Measurements from ENCODE around the gene LRRD1.
"Not testable (repeated sequence)": the region's sequence is repeated elsewhere in the genome, so short reads cannot be mapped to it uniquely, and the experiment has no call there.

Gene LRRD1

DNA sequence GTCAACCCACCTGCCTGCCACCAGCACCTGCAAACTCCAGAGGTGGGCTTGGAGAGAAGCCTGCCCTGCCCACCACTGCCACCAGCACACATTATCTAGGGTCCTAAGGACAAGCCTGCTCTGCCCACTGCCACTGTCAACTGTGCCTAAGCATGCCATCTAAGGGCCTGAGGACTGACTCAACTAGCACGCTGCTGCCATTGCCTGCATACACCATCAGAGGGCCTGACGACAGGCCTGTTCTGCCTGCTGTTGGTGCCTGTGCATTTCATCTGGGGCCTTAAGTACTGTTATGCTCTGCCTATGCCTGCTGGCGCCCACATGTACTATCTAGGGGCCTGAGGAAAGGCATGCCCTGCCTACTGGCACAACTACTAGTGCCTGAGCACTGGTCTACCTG, 27.0 kb upstream of the LRRD1 start:
- no peak overlapping the region for H3K4me3 ChIP-seq (replicated peaks; ENCODE audit: low read depth, low read length)
- no peak for DNase-seq (ENCODE audit: extremely low read depth, low read depth)
- TF ChIP-seq, protein P1, sequence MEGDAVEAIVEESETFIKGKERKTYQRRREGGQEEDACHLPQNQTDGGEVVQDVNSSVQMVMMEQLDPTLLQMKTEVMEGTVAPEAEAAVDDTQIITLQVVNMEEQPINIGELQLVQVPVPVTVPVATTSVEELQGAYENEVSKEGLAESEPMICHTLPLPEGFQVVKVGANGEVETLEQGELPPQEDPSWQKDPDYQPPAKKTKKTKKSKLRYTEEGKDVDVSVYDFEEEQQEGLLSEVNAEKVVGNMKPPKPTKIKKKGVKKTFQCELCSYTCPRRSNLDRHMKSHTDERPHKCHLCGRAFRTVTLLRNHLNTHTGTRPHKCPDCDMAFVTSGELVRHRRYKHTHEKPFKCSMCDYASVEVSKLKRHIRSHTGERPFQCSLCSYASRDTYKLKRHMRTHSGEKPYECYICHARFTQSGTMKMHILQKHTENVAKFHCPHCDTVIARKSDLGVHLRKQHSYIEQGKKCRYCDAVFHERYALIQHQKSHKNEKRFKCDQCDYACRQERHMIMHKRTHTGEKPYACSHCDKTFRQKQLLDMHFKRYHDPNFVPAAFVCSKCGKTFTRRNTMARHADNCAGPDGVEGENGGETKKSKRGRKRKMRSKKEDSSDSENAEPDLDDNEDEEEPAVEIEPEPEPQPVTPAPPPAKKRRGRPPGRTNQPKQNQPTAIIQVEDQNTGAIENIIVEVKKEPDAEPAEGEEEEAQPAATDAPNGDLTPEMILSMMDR (IDR thresholded peaks at IDR 0.05; ENCODE audit: low read depth, low read length, missing control alignments): no peak

DNA sequence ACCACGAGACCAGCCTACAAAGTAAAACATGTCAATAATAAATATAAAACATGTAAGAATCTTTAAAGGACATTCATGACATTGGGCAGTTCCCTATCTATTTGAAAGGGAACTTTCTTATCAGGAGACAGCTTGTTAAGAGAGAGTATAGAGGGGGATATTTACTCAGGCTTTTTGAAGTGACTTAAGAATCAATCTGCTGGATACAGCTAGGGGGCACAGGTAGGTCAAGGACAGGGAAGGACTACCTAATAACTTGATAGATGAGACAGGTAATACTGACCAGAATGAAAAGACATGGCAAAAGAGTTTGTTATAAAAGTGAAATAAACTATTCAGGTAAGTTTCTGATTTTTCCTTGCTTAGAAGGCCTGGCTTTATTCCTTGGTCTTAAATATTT, 21.8 kb upstream of the LRRD1 start:
- TF ChIP-seq, protein P1 (IDR thresholded peaks at IDR 0.05; ENCODE audit: low read depth, low read length, missing control alignments): no peak

DNA sequence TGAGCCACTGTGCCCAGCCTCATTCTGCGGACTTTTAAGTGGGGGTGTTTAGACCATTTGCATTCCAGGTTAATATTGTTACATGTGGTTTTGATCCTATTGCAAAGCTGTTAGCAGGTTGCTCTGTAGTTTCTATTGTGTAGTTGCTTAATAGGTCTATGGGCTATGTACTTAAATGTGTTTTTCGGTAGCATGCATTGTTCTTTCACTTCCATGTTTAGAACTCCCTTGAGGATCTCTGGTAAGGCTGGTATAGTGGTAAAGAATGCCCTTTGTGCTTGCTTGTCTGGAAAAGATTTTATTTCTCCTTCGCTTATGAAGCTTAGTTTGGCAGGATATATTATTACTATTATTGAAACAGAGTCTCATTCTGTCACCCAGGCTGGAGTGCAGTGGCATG, 13.4 kb upstream of the LRRD1 start:
- no peak overlapping the region for H3K4me3 ChIP-seq (replicated peaks; ENCODE audit: low read depth, low read length)
- TF ChIP-seq, protein P1 (IDR thresholded peaks at IDR 0.05; ENCODE audit: low read depth, low read length, missing control alignments): no peak
- no peak for DNase-seq (ENCODE audit: extremely low read depth, low read depth)

More for the DNA sequence above, 21.8 kb upstream of the LRRD1 start:
- no peak for DNase-seq (ENCODE audit: extremely low read depth, low read depth)
- no peak overlapping the region for H3K4me3 ChIP-seq (replicated peaks; ENCODE audit: low read depth, low read length)

DNA sequence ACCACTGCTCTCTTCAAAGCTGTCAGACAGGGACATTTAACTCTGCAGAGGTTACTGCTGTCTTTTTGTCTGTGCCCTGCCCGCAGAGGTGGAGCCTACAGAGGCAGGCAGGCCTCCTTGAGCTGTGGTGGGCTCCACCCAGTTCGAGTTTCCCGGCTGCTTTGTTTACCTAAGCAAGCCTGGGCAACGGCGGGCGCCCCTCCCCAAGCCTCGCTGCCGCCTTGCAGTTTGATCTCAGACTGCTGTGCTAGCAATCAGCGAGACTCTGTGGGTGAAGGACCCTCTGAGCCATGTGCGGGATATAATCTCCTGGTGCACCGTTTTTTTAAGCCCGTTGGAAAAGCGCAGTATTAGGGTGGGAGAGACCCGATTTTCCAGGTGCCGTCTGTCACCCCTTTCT, 10.3 kb upstream of the LRRD1 start:
- H3K4me3 ChIP-seq (replicated peaks; ENCODE audit: low read depth, low read length); DNase-seq (ENCODE audit: extremely low read depth, low read depth): not testable (repeated sequence)

DNA sequence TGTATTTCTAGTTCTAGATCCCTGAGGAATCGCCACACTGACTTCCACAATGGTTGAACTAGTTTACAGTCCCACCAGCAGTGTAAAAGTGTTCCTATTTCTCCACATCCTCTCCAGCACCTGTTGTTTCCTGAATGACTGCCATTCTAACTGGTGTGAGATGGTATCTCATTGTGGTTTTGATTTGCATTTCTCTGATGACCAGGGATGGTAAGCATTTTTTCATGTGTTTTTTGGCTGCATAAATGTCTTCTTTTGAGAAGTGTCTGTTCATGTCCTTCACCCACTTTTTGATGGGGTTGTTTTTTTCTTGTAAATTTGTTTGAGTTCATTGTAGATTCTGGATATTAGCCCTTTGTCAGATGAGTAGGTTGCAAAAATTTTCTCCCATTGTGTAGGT, 5.4 kb upstream of the LRRD1 start:
- not testable (repeated sequence) for DNase-seq (ENCODE audit: extremely low read depth, low read depth); H3K4me3 ChIP-seq (replicated peaks; ENCODE audit: low read depth, low read length)

DNA sequence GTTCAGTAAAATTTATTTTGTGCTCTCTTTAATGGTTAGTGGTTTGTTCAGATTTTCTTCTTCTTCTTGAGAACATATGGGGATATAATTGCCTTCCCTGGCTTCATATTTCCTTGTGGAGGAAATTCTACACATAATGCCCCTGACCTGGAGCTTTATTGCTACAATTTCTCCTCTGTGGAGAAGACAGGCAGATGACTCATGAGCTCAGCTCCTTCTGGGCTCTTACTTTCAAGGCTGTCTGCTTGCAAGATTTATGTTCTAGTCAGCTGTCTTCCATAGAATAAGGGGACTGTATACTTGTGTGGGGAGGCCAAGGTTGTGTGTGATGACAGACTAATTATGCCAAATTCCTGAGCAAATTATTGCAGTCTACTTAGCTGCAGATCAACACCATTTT, 1.6 kb downstream of the LRRD1 start:
- TF ChIP-seq, protein P1 (IDR thresholded peaks at IDR 0.05; ENCODE audit: low read depth, low read length, missing control alignments): no peak
- no peak overlapping the region for H3K4me3 ChIP-seq (replicated peaks; ENCODE audit: low read depth, low read length)
- DNase-seq (ENCODE audit: extremely low read depth, low read depth): peak; percentile 32

DNA sequence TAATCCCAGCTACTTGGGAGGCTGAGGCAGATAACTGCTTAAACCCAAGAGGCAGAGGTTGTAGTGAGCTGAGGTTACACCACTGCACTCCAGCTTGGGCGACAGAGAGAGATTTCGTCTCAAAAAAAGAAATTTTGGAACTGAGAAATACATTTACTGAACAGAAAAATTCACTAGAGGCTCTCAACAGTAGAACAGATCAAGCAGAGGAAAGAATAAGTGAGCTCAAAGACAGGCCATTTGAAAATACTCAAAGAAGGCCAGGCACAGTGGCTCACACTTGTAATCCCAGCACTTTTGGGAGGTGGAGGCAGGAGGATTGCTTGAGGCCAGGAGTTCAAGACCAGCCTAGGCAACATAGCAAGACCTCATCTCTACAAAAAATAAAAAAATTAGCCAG, 9.4 kb downstream of the LRRD1 start:
- not testable (repeated sequence) for DNase-seq (ENCODE audit: extremely low read depth, low read depth); H3K4me3 ChIP-seq (replicated peaks; ENCODE audit: low read depth, low read length)

DNA sequence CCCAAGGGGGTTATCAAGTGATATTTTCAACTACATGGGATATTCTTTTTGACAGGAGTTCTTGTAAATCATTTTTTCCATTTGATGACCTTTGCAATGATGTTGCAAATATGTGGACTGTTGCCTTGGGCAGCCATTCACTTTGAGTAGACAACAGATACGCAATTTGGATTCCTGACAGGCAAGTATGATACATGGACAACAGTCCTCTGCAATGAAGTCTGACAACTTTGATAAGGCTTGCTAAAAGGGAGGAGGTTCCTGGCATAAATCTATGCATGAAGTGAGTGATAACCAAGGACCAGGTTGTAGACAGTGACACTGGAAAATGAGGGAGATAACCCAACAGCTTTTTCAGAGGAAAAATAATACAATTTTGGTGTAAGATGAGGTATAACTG, 17.7 kb downstream of the LRRD1 start:
- no peak for DNase-seq (ENCODE audit: extremely low read depth, low read depth)
- H3K4me3 ChIP-seq (replicated peaks; ENCODE audit: low read depth, low read length): no peak overlapping the region
- TF ChIP-seq, protein P1 (IDR thresholded peaks at IDR 0.05; ENCODE audit: low read depth, low read length, missing control alignments): no peak
